ENCODE data around the gene DNAI2.

DNA sequence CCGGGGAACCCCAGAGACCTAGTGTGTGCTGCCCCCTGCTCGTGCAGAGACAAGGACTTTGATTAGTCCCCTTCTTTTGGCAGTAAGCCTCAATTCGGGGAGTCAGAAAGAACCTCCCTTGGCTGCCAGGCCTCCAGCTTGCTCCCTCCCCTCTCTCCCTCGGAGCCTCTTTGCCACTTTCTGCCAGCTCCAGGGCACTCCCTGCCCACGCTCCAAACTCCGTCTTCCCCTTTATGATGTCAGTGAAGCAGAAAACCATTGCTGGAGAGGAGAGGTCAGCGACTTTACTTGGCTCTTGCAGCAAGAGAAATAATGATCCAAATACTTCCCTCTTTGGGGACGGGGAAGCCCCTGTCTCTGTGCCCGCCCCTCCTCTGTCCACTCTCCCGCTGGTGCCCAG is 32.6 kb upstream of the DNAI2 start:
- TF ChIP-seq POLR2AphosphoS5 (IDR thresholded peaks at IDR 0.05; ENCODE audit: borderline replicate concordance, low read depth, low read length) (no peak), EZH2 (IDR thresholded peaks at IDR 0.05) (no peak)
